HEK293 (cell line): ENCODE data around the gene TDRD10.

Source experiments
- CTCF ChIP-seq: fragments of 450-650 bp; formaldehyde crosslinking; IDR thresholded peaks from 2 replicates; pipeline ENCODE4 v1.5.1; 2016; ENCODE audit warnings: missing biosample characterization, missing genetic modification characterization
- HOXA7 ChIP-seq: sonication (generic); formaldehyde crosslinking; IDR thresholded peaks from 2 replicates; pipeline ENCODE4 v1.8.1; 2022; ENCODE audit warnings: missing genetic modification reagents, borderline replicate concordance
- MYNN ChIP-seq: fragments of 450-650 bp; formaldehyde crosslinking; IDR thresholded peaks from 2 replicates; pipeline ENCODE4 v1.5.1; 2016; ENCODE audit warnings: missing biosample characterization, missing genetic modification characterization, borderline replicate concordance
- PATZ1 ChIP-seq: fragments of 450-650 bp; formaldehyde crosslinking; IDR thresholded peaks from 2 replicates; pipeline ENCODE4 v1.5.1; 2016; ENCODE audit warnings: missing biosample characterization, missing genetic modification characterization
- PRDM10 ChIP-seq: fragments of 450-650 bp; formaldehyde crosslinking; IDR thresholded peaks from 2 replicates; pipeline ENCODE4 v1.5.1; 2016; ENCODE audit warnings: missing biosample characterization, missing genetic modification characterization
- ZNF202 ChIP-seq: fragments of 450-650 bp; formaldehyde crosslinking; IDR thresholded peaks from 2 replicates; pipeline ENCODE4 v1.5.1; 2016; ENCODE audit warnings: missing biosample characterization, missing genetic modification characterization, borderline replicate concordance
- ZNF426 ChIP-seq: fragments of 450-650 bp; formaldehyde crosslinking; IDR thresholded peaks from 2 replicates; pipeline ENCODE4 v1.5.1; 2017; ENCODE audit warnings: missing biosample characterization, missing genetic modification characterization, mild to moderate bottlenecking, inconsistent platforms, moderate library complexity
- ZNF792 ChIP-seq: fragments of 450-650 bp; formaldehyde crosslinking; IDR thresholded peaks from 2 replicates; pipeline ENCODE4 v1.5.1; 2016; ENCODE audit warnings: missing biosample characterization, missing genetic modification characterization

- TF ChIP-seq CTCF (tag by site-specific recombination) (no peak), HOXA7 (CRISPR knock-in tag) (no peak), ZNF792 (tag by site-specific recombination) (no peak), ZNF426 (tag by site-specific recombination) (no peak), PATZ1 (tag by site-specific recombination) (no peak), MYNN (tag by site-specific recombination) (no peak), ZNF202 (tag by site-specific recombination) (no peak), PRDM10 (tag by site-specific recombination) (no peak)
Observed at GRCh38 chr1:154584267-154584994, 82.4 kb downstream of the TDRD10 start.
